Gastrocnemius medialis (tissue), 4 donors: ENCODE results near the gene WNT7A.

ENCODE experiments used
- CTCF ChIP-seq, 5 experiments: fragments of 450-650 bp in 3 of 5; fragments of 200-600 bp in 2 of 5; sonication (generic) in 2 of 5; IDR thresholded peaks in 4 of 5; conservative IDR thresholded peaks in 1 of 5; 1 replicate in 4 of 5; 2 replicates in 1 of 5; pipeline ENCODE4 v1.5.1; 2016 to 2019; ENCODE audit warnings: antibody characterized with exemption in 5 of 5, mild to moderate bottlenecking in 3 of 5, moderate library complexity in 3 of 5
- POLR2A ChIP-seq, 2 donors: fragments of 450-650 bp; IDR thresholded peaks; one replicate each; pipeline ENCODE4 v1.6.1; 2017; ENCODE audit warnings: antibody characterized with exemption in 2 of 2, mild to moderate bottlenecking in 2 of 2, moderate library complexity in 2 of 2

- no peak for TF ChIP-seq CTCF (IDR thresholded peaks at IDR 0.05 in 4 of 5, conservative IDR thresholded peaks at IDR 0.05 in 1 of 5)
- no peak for TF ChIP-seq POLR2A (IDR thresholded peaks at IDR 0.05)
These were observed 88.4 kb downstream of the WNT7A start for GRCh38 chr3:13791198-13792050.
